Erythroblast (primary cell): ENCODE measurements around the gene ANO6.

Experiments
- GATA1 ChIP-seq: IDR thresholded peaks from 2 replicates; pipeline ENCODE4 v1.6.1; 2011; ENCODE audit warnings: low read depth, mild to moderate bottlenecking, control low read depth, low read length, moderate library complexity
- POLR2A ChIP-seq: IDR thresholded peaks from 2 replicates; pipeline ENCODE4 v1.6.1; 2011; ENCODE audit warnings: mild to moderate bottlenecking, low read length

DNA sequence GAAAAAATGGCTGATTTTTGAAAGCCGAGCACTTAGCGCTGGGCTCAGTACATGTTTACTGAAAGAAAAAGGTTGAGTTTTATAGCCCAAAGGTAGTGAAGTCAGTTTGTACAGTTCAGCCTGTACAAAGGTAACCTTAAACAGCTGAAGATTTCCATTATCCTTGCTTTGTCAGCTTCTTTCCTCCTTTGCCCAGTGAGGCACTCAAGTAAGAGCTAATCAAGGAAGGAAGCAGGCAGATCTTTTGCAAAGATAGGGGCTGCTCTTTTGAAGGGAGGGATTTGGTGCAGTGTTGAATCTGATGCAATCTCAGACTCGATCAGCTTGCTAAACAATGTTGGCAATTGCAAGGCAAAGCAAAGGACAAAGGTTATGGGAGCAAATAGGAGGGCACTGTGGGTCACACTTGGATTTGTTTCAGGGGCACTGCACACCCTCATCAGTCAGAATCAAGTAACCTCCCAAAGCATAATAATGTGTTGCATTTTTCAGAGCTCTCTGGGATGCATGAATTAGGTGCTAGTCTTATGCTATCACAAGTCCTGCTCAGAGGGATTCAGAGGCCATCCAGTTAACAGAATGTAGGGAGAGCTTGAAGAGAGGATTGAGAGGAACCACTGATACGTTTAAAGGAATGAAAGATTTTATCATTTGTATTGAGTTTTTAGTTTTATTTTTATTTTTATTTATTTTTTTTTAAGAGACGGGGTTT is 44.4 kb downstream of the ANO6 start:
- TF ChIP-seq POLR2A: no peak
- no peak for TF ChIP-seq GATA1
